WTC11 (cell line): ENCODE data around the gene TMC3.

Experiments
- ATF3 ChIP-seq: sonication (generic); formaldehyde crosslinking; conservative IDR thresholded peaks from 2 replicates; pipeline ENCODE4 v1.8.1; 2022; ENCODE audit warnings: mild to moderate bottlenecking, missing genetic modification reagents
- CREM ChIP-seq: sonication (generic); formaldehyde crosslinking; IDR thresholded peaks from 2 replicates; pipeline ENCODE4 v1.8.1; 2022; ENCODE audit warnings: mild to moderate bottlenecking, missing genetic modification reagents, moderate library complexity
- CTCF ChIP-seq: fragments of 200-600 bp; IDR thresholded peaks from 2 replicates; pipeline ENCODE4 v1.8.0; 2022; ENCODE audit warnings: antibody characterized with exemption
- FOXK1 ChIP-seq: sonication (generic); formaldehyde crosslinking; IDR thresholded peaks from 2 replicates; pipeline ENCODE4 v1.8.0; 2022; ENCODE audit warnings: mild to moderate bottlenecking, moderate library complexity, missing genetic modification reagents
- JUN ChIP-seq: sonication (generic); formaldehyde crosslinking; IDR thresholded peaks from 2 replicates; pipeline ENCODE4 v1.8.0; 2023; ENCODE audit warnings: mild to moderate bottlenecking, missing genetic modification reagents
- MLX ChIP-seq: sonication (generic); formaldehyde crosslinking; IDR thresholded peaks from 2 replicates; pipeline ENCODE4 v1.8.1; 2023; ENCODE audit warnings: mild to moderate bottlenecking, missing genetic modification reagents, moderate library complexity
- NR3C1 ChIP-seq: sonication (generic); formaldehyde crosslinking; conservative IDR thresholded peaks from 2 replicates; pipeline ENCODE4 v1.8.1; 2023; ENCODE audit warnings: low read depth, mild to moderate bottlenecking, missing genetic modification reagents
- PRDM15 ChIP-seq: sonication (generic); formaldehyde crosslinking; IDR thresholded peaks from 2 replicates; pipeline ENCODE4 v1.8.0; 2022; ENCODE audit warnings: missing genetic modification reagents
- SMAD4 ChIP-seq: sonication (generic); formaldehyde crosslinking; IDR thresholded peaks from 2 replicates; pipeline ENCODE4 v1.8.0; 2022; ENCODE audit warnings: mild to moderate bottlenecking, missing genetic modification reagents
- SP1 ChIP-seq: sonication (generic); formaldehyde crosslinking; conservative IDR thresholded peaks from 2 replicates; pipeline ENCODE4 v1.8.1; 2022; ENCODE audit warnings: missing genetic modification reagents
- TP53 ChIP-seq: sonication (generic); formaldehyde crosslinking; IDR thresholded peaks from 2 replicates; pipeline ENCODE4 v1.8.1; 2023; ENCODE audit warnings: mild to moderate bottlenecking, missing genetic modification reagents

GRCh38 chr15:81292523-81293001, 81.5 kb downstream of the TMC3 start:
- TF ChIP-seq CTCF = no peak
- TF ChIP-seq SP1 (CRISPR knock-in tag) = no peak
- TF ChIP-seq CREM = no peak
- no peak for TF ChIP-seq MLX (CRISPR knock-in tag)
- no peak for TF ChIP-seq ATF3 (CRISPR knock-in tag)
- TF ChIP-seq PRDM15 = no peak
- TF ChIP-seq FOXK1 (CRISPR knock-in tag) = no peak
- no peak for TF ChIP-seq NR3C1
- no peak for TF ChIP-seq TP53 (CRISPR knock-in tag)
- no peak for TF ChIP-seq SMAD4
- no peak for TF ChIP-seq JUN (CRISPR knock-in tag)
